ENCODE data around the gene GABRR3.

The GABRR3 gene

DNA sequence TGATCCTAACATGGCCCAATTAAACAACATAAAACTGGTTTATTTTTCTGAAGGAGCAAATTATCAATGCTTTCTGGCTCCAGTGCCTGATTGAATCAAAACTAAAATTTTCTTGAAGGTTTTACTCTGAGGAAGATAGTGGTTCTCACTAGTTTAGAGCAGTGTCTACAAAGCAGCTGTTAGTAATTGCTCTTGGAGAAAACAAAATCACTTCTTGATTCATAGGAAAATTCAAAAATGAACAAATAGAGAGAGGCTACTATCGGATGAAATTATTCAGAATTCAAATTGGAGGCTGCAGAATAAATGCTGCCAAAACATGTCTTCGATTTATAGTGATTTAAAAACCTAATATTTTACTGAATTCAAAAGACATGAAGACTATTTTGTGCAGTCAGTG, 47.8 kb downstream of the GABRR3 start:
- TF ChIP-seq, protein P1, sequence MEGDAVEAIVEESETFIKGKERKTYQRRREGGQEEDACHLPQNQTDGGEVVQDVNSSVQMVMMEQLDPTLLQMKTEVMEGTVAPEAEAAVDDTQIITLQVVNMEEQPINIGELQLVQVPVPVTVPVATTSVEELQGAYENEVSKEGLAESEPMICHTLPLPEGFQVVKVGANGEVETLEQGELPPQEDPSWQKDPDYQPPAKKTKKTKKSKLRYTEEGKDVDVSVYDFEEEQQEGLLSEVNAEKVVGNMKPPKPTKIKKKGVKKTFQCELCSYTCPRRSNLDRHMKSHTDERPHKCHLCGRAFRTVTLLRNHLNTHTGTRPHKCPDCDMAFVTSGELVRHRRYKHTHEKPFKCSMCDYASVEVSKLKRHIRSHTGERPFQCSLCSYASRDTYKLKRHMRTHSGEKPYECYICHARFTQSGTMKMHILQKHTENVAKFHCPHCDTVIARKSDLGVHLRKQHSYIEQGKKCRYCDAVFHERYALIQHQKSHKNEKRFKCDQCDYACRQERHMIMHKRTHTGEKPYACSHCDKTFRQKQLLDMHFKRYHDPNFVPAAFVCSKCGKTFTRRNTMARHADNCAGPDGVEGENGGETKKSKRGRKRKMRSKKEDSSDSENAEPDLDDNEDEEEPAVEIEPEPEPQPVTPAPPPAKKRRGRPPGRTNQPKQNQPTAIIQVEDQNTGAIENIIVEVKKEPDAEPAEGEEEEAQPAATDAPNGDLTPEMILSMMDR (IDR thresholded peaks at IDR 0.05; ENCODE audit: low read depth, low read length): no peak
- in situ Hi-C loops (cut with HindIII; ENCODE audit: low sequenced_read_pairs): no loop called here
- H3K4me3 ChIP-seq (ENCODE audit: low read depth, low read length): no peak overlapping the region
- DNase-seq (ENCODE audit: low read depth, low spot score): no peak

DNA sequence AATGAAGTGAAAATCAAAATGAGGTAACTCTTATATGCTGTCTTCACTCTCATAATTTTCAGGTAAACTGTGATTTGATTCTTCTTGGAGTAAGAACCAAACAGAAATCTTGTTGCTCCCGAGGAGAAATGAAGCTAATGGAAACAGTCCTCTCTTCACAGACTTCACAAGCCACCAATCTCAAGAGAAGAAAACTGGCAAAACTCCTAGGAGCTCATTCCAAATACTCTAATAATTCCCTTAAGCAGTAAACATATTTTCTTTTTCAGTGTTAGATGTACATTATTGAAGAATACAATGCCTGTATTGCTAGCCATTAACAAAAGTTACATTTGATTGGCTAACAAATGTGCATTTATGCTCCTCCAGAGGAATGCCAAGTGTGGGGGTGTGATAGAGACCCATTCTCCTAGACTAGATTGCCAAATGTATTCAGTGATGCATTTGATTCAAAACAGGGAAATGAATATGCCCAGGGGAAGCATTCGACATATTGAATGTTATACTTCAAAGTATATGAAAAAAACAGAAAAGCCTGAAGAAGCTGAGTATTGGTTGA, 51.1 kb downstream of the GABRR3 start:
- in situ Hi-C loops (cut with HindIII; ENCODE audit: low sequenced_read_pairs): no loop called here
- TF ChIP-seq, protein P1 (IDR thresholded peaks at IDR 0.05; ENCODE audit: low read depth, low read length): no peak
- H3K4me3 ChIP-seq (ENCODE audit: low read depth, low read length): no peak overlapping the region
- no peak for DNase-seq (ENCODE audit: low read depth, low spot score)

DNA sequence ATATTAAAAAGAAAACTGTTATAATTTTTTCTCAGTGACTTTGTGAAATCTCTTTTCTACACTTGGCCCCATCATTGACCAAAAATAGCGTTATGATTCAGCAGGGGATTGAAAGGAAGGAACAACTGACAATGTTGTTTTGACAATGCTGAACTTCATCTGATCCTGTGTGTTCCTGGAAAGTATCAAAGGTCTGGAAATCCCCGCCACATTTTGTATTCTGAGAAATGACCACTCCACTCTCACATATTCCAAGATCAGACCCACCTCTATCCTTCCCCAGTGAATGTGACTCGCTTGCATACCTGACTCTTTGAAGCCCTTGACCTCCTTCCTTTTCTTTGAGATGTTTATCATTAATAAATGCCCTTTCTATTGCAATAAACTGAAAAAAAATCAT, 53.2 kb downstream of the GABRR3 start:
- DNase-seq (ENCODE audit: low read depth, low spot score): peak; percentile 14
- H3K4me3 ChIP-seq (ENCODE audit: low read depth, low read length): no peak overlapping the region
- TF ChIP-seq, protein P1 (IDR thresholded peaks at IDR 0.05; ENCODE audit: low read depth, low read length): no peak
- in situ Hi-C loops (cut with HindIII; ENCODE audit: low sequenced_read_pairs): no loop called here

DNA sequence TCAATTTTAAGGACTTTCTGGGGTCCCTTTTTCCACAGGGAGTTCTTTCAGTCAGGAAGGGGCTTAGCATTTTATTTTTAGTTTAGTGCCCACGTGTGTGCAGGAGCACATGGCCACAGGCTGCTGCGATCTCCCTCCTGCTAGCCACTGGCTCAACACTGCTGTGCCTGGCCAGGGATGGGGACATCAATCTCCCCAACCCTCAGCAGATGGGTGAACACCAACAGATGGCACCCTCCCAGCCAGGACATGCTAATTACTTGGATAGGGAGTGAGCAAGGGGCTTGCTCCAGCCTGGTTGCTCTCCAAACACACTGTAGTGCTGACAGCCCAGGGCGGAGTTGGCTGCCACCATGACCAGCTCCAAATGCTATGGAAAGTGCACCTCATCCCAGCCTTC, 55.5 kb downstream of the GABRR3 start:
- no peak for DNase-seq (ENCODE audit: low read depth, low spot score)
- TF ChIP-seq, protein P1 (IDR thresholded peaks at IDR 0.05; ENCODE audit: low read depth, low read length): no peak
- in situ Hi-C loops (cut with HindIII; ENCODE audit: low sequenced_read_pairs): no loop called here
- no peak overlapping the region for H3K4me3 ChIP-seq (ENCODE audit: low read depth, low read length)

DNA sequence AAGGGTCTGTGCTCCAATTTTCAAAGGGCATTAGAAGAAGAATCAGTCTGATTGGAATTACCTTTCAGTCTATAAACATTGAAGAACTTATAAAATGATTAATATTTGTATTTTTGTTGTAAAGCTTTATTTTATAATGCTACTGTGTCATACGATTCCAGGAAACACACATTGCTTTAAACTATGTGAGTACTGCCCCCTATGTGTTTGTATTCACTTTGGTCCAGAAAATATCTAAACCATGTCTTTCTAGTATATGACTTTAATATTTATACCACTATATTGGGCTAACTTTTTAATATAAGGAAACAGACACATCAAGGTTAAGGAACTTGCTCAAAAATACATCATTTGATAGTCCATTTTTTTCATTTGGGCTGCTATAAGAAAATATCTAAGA, 59.6 kb downstream of the GABRR3 start:
- in situ Hi-C loops (cut with HindIII; ENCODE audit: low sequenced_read_pairs): no loop called here
- no peak for DNase-seq (ENCODE audit: low read depth, low spot score)
- no peak overlapping the region for H3K4me3 ChIP-seq (ENCODE audit: low read depth, low read length)
- TF ChIP-seq, protein P1 (IDR thresholded peaks at IDR 0.05; ENCODE audit: low read depth, low read length): peak; percentile 15

DNA sequence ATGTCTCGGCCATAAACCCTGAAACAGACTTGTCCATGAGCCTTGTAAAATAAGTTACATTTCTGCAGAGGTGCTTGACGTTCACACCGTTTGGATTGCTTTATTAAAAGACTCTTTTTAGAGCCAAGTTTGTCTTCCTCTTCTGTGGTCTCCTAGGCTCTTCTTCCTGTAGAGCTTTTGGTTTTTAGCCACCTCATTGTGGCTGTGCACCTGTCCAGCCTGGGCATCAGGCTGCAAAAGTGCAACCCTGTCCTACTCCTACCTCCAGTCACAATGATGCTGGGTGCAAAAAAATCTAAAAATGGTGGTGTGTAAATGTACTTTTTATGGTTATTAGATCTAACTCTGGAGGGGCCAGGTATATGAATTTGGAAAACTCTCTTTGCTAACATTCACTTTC, 60.1 kb downstream of the GABRR3 start:
- in situ Hi-C loops (cut with HindIII; ENCODE audit: low sequenced_read_pairs): no loop called here
- no peak for DNase-seq (ENCODE audit: low read depth, low spot score)
- TF ChIP-seq, protein P1 (IDR thresholded peaks at IDR 0.05; ENCODE audit: low read depth, low read length): no peak
- no peak overlapping the region for H3K4me3 ChIP-seq (ENCODE audit: low read depth, low read length)

DNA sequence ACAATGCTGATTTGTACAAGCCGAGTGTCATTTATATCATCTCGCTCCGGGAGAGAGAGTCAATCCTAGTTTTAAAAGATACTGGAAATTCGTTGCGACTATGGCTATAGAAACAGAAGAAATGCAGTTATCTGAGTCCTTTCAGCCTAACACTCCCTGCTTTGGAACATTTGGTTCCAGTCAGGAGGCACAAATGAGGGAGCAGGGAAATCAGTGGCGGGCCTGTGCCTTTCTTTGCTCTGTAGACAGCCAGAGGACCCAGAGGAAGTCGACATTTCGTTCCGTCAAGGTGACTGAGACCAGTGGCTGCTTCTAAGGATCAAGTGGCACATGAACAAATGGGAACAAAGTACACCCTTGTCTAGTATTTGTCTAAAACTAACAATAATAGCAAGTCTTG, 62.1 kb downstream of the GABRR3 start:
- TF ChIP-seq, protein P1 (IDR thresholded peaks at IDR 0.05; ENCODE audit: low read depth, low read length): no peak
- in situ Hi-C loops (cut with HindIII; ENCODE audit: low sequenced_read_pairs): no loop called here
- H3K4me3 ChIP-seq (ENCODE audit: low read depth, low read length): no peak overlapping the region
- DNase-seq (ENCODE audit: low read depth, low spot score): no peak

Measured in astrocyte of the spinal cord (primary cell).